ENCODE results near the gene EAPP.
"Not testable (repeated sequence)": the region's sequence is repeated elsewhere in the genome, so short reads cannot be mapped to it uniquely, and the experiment has no call there.

EAPP gene

GRCh38 chr14:34507459-34507858 is 32.0 kb downstream of the EAPP start:
- TF ChIP-seq POLR2A (IDR thresholded peaks at IDR 0.05; ENCODE audit: low read length) (no peak), GATA1 (IDR thresholded peaks at IDR 0.05; ENCODE audit: low read depth, low read length) (no peak)
- no peak for DNase-seq

DNA sequence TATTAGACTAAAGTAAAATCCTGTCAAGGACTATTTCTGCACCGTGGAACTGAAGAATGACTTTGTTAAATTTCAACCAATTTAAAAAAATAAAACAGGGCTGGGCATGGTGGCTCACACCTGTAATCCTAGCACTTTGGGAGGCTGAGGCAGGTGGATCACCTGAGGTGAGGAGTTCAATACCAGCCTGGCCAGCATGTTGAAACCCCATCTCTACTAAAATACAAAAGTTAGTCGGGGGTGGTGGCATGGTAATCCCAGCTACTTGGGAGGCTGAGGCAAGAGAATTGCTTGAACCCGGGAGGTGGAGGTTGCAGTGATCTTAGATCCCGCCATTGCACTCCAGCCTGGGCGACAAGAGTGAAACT is 34.4 kb downstream of the EAPP start:
- not testable (repeated sequence) for DNase-seq

GRCh38 chr14:34504027-34504426 is 35.5 kb downstream of the EAPP start:
- not testable (repeated sequence) for DNase-seq

GRCh38 chr14:34502545-34503225 is 36.8 kb downstream of the EAPP start:
- DNase-seq: no peak
- TF ChIP-seq POLR2A (IDR thresholded peaks at IDR 0.05; ENCODE audit: low read length) (no peak), GATA1 (IDR thresholded peaks at IDR 0.05; ENCODE audit: low read depth, low read length) (no peak)

DNA sequence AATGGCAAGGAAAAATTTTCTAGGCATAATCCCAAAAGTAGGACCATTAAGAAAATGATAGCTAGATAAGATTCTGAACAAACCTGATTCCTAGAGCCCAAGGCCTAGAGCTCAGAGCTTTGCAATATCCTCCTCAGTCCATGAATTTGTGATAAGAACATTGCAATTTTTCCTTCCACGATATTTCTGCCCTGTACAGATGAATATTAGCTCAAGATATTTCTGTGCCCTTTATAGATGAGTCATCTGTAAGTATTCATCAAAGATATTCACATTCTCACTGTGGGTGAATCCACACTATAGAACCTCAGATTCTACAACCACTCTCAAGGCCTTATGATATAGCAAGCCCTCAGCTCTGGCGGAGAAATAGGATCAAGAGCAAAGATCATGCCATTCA is 37.5 kb downstream of the EAPP start:
- DNase-seq: no peak
- TF ChIP-seq POLR2A (IDR thresholded peaks at IDR 0.05; ENCODE audit: low read length) (no peak), GATA1 (IDR thresholded peaks at IDR 0.05; ENCODE audit: low read depth, low read length) (no peak)

- no peak for DNase-seq
- no peak for TF ChIP-seq POLR2A (IDR thresholded peaks at IDR 0.05; ENCODE audit: low read length)
- no peak for TF ChIP-seq GATA1 (IDR thresholded peaks at IDR 0.05; ENCODE audit: low read depth, low read length)
Measured at GRCh38 chr14:34501004-34501580, 38.4 kb downstream of the EAPP start.

GRCh38 chr14:34498684-34499412 is 40.7 kb downstream of the EAPP start:
- peak; percentile 8 to 10 for DNase-seq
- no peak for TF ChIP-seq POLR2A (IDR thresholded peaks at IDR 0.05; ENCODE audit: low read length)
- TF ChIP-seq GATA1 (IDR thresholded peaks at IDR 0.05; ENCODE audit: low read depth, low read length): no peak

DNA sequence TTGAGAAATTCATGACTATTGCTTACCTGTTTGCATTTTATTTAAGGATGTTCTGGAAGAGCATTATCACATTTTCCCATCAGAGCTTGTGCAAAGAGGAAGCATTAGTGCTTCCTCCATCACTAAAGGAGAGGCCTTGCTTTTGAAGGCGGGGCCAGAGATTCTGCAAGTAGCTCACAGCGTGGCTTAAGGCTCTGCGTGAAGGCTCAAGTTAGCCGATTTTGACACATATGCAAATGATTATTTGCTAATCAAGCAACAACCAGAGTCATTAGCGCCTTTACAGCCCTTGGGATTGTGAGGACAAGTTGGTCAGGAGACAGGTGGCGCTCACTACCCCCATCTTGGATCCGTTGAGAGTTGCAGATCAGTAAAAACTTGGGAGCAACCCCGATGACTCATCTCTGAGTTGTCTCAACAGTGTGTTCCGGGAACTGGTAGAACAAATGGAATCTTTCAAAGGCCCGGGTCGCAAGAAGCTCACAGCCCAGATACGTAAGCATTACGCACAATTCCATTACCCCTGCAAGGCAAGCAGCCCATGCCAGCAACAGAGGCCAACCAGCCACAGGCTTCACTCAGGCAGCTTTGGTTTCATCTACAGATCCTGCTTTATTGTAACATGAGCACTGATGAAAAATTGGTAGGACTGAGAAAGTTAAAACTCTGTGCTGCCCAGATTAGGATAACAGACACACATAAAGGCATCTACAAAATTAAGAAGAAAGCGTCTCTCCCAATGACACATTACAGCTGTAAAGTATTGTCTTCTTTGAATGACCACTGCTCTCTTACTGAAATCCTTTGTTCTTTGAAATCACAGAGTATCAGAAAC is 42.6 kb downstream of the EAPP start:
- TF ChIP-seq POLR2A (IDR thresholded peaks at IDR 0.05; ENCODE audit: low read length) (no peak), GATA1 (IDR thresholded peaks at IDR 0.05; ENCODE audit: low read depth, low read length) (no peak)
- peak; percentile 18 to 34 for DNase-seq

GRCh38 chr14:34496007-34496678 is 43.4 kb downstream of the EAPP start:
- TF ChIP-seq GATA1 (IDR thresholded peaks at IDR 0.05; ENCODE audit: low read depth, low read length) (no peak), POLR2A (IDR thresholded peaks at IDR 0.05; ENCODE audit: low read length) (no peak)
- no peak for DNase-seq

- TF ChIP-seq GATA1 (IDR thresholded peaks at IDR 0.05; ENCODE audit: low read depth, low read length) (no peak), POLR2A (IDR thresholded peaks at IDR 0.05; ENCODE audit: low read length) (no peak)
- DNase-seq: no peak
Measured at GRCh38 chr14:34489324-34489723, 50.2 kb downstream of the EAPP start.

DNA sequence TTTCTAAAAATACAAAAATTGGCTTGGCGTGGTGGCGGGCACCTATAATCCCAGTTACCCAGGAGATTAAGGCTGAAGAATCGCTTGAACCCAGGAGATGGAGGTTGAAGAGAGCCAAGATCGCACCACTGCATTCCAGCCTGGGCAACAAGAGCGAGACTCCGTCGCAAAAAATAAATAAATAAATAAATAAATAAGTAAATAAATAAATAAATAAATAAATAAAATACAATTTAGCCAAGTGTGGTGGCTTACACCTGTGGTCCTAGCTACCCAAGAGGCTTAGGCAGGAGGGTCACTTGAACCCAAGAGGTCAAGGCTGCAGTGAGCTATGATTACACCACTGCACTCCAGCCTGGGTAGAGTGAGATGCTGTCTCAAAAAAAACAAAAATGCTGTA is 51.0 kb downstream of the EAPP start:
- no peak for DNase-seq
- TF ChIP-seq POLR2A (IDR thresholded peaks at IDR 0.05; ENCODE audit: low read length) (no peak), GATA1 (IDR thresholded peaks at IDR 0.05; ENCODE audit: low read depth, low read length) (no peak)

DNA sequence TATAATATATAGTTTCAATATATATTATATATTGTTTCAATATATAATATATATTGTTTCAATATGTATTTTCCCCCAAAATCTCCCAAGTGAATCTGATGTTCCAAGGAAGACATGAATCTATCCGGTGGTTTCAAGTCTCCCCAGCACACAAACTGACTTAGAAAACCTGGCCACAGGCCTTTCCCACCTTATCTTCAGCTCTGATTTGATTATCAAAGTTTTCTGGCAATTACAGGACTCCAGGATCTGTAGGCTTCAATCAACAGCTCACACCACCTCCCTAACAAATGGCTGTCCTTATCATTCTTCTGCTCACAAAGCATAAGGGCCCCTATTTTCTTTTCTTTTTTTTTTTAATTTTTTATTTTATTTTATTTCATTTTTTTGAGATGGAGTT is 54.8 kb downstream of the EAPP start:
- no peak for DNase-seq
- no peak for TF ChIP-seq POLR2A (IDR thresholded peaks at IDR 0.05; ENCODE audit: low read length)
- TF ChIP-seq GATA1 (IDR thresholded peaks at IDR 0.05; ENCODE audit: low read depth, low read length): no peak

DNA sequence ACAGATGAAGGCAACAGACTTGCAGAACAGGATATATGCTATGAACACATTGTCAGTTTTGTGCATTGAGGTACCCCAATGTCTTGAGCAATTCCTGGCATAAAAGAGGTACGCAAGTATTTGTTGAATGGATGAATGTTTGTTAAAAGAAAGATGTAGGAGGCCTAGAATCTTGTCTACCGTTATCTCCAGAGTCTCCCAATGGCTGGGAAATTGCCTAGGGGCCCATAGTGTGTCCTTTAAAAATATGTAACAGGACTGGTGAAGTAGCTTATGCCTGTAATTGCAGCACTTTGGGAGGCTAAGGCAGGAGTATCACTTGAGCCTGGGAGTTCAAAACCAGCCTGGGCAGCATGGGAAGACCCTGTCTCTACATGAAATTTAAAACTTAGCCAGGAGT is 57.0 kb downstream of the EAPP start:
- TF ChIP-seq GATA1 (IDR thresholded peaks at IDR 0.05; ENCODE audit: low read depth, low read length): no peak
- no peak for TF ChIP-seq POLR2A (IDR thresholded peaks at IDR 0.05; ENCODE audit: low read length)
- no peak for DNase-seq

DNA sequence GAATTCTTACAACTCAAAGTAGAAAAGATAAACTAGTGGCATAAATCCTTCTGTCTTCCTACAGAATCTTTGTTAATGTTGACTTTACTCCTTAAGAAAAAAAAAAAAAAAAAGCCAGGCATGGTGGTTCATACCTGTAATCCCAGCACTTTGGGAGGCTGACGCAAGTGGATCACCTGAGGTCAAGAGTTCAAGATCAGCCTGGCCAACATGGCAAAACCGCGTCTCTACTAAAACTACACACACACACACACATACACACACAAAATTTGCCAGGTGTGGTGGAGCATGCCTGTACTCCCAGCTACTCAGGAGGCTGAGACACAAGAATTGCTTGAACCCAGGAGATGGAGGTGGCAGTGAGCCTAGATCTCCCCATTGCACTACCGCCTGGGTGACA is 59.8 kb downstream of the EAPP start:
- no peak for TF ChIP-seq GATA1 (IDR thresholded peaks at IDR 0.05; ENCODE audit: low read depth, low read length)
- no peak for TF ChIP-seq POLR2A (IDR thresholded peaks at IDR 0.05; ENCODE audit: low read length)
- DNase-seq: no peak
